IMR-90 (cell line): ENCODE data around the gene ZBTB40.

Source experiments
- CEBPB ChIP-seq: IDR thresholded peaks from 2 replicates; pipeline ENCODE4 v1.6.1; 2012; ENCODE audit warnings: low read depth, low read length, improper control_type of control experiment
- CTCF ChIP-seq: conservative IDR thresholded peaks from 2 replicates; pipeline ENCODE4 v1.5.1; 2012; ENCODE audit warnings: mild to moderate bottlenecking, low read depth, low read length, improper control_type of control experiment
- MAFK ChIP-seq: IDR thresholded peaks from 2 replicates; pipeline ENCODE4 v1.6.1; 2012; ENCODE audit warnings: low read depth, low read length, improper control_type of control experiment
- MAZ ChIP-seq: IDR thresholded peaks from 2 replicates; pipeline ENCODE4 v1.6.1; 2012; ENCODE audit warnings: low read depth, mild to moderate bottlenecking, low read length, improper control_type of control experiment, moderate library complexity, borderline replicate concordance
- POLR2A ChIP-seq: IDR thresholded peaks from 2 replicates; pipeline ENCODE4 v1.6.1; 2012; ENCODE audit warnings: mild to moderate bottlenecking, low read depth, low read length
- RCOR1 ChIP-seq: IDR thresholded peaks from 2 replicates; pipeline ENCODE4 v1.6.1; 2012; ENCODE audit warnings: mild to moderate bottlenecking, low read length, improper control_type of control experiment; ENCODE audit not compliant: insufficient replicate concordance

- no peak for TF ChIP-seq CTCF
- TF ChIP-seq CEBPB: no peak
- TF ChIP-seq RCOR1: no peak
- no peak for TF ChIP-seq POLR2A
- TF ChIP-seq MAFK: no peak
- TF ChIP-seq MAZ: no peak
Observed at GRCh38 chr1:22547186-22547817, 95.7 kb downstream of the ZBTB40 start.
